GM03348 (cell line): ENCODE measurements around the gene RNASE9.
"Not testable (repeated sequence)": the region's sequence is repeated elsewhere in the genome, so short reads cannot be mapped to it uniquely, and the experiment has no call there.

ENCODE experiments used
- DNase-seq: peaks from one replicate; pipeline ENCODE4 v3.0.0; 2012; ENCODE audit warnings: low spot score

RNASE9 gene

DNA sequence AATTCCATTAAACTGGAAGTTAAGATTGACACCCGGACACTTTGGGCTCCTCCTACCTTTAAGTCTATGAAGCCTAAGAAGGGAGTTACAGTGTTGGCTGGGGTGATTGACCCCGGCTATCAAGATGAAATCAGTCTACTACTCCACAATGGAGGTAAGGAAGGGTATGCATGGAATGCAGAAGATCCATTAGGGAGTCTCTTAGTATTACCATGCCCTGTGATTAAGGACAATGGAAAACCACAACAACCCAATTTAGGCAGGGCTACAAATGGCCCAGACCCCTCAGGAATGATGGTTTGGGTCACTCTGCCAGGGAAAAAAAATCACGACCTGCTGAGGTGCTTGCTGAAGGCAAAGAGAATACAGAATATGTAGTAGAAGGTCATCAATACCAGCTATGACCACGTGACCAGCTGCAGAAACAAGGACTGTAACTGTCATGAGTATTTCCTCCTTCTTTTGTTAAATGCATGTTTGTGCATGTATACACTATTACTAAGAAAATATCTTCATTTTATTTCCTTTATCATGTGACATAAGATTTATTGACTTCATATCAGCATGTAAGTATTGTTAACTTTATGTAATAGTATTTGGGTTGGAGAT lies 11.6 kb upstream of the RNASE9 start:
- not testable (repeated sequence) for DNase-seq

DNA sequence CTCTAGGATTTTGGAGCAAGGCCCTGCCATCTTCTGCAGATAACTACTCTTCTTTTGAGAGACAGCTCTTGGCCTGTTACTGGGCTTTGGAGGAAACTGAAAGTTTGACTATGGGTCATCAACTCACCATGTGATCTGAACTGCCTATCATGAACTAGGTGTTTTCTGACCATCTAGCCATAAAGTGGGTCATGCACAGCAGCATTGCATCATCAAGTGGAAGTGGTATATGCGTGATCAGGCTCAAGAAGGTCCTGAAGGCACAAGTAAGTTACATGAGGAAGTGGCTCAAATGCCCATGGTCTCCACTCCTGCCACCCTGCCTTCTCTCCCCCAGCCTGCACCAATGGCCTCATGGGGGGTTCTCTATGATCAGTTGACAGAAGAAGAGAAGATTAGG lies 9.9 kb upstream of the RNASE9 start:
- not testable (repeated sequence) for DNase-seq

DNA sequence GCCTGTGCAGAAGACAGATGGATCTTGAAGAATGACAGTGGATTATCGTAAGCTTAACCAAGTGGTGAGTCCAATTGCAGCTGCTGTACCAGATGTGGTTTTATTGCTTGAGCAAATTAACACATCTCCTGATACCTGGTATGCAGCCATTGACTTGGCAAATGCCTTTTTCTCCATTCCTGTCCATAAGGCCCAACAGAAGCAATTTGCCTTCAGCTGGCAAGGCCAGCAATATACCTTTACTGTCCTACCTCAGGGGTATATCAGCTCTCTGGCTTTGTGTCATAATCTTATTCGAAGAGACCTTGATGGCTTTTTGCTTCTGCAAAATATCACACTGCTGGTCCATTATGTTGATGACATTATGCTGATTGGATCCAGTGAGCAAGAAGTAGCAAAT lies 9.0 kb upstream of the RNASE9 start:
- not testable (repeated sequence) for DNase-seq

DNA sequence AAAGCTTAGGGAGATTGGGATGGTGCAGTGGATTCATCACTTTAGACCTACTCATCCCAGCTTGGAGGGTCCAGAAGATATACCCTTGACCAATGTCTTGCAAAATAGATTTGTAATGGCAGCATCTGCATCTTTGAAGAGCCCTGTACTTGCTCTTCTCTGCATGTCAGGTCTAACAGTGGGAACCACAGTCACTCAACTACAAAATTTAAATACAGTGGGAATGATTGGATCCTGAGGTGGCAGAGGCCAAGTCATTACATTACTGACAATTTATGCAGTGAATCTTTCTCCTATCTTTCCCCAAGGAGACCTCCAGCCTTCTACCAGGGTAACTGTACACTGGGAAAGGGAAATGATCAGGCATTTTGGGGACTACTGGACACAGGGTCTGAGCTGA lies 8.2 kb upstream of the RNASE9 start:
- DNase-seq, result no peak

GRCh38 chr14:20568393-20568792 lies 7.5 kb upstream of the RNASE9 start:
- no peak for DNase-seq

GRCh38 chr14:20567199-20567598 lies 6.4 kb upstream of the RNASE9 start:
- DNase-seq, result not testable (repeated sequence)

GRCh38 chr14:20564501-20564997 lies 3.7 kb upstream of the RNASE9 start:
- no peak for DNase-seq

DNA sequence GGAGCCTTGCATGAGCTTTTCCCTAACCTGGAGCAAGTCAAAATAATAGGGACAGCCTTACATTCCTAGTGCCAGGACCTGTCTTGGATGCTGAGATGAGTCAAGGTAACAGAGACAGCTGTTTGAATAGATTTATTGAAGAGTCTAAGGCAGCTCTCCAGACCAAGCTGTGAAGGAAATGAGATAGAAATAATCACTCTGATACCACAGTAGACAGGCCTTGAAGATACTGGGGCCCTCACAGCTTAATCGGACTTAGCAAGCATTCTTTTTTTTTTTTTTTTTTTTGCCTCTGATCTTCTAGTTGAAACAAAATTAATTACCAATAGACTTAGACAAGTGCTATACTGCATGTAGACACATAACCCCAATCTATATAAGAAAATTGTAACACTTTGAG lies 3.1 kb upstream of the RNASE9 start:
- no peak for DNase-seq

DNA sequence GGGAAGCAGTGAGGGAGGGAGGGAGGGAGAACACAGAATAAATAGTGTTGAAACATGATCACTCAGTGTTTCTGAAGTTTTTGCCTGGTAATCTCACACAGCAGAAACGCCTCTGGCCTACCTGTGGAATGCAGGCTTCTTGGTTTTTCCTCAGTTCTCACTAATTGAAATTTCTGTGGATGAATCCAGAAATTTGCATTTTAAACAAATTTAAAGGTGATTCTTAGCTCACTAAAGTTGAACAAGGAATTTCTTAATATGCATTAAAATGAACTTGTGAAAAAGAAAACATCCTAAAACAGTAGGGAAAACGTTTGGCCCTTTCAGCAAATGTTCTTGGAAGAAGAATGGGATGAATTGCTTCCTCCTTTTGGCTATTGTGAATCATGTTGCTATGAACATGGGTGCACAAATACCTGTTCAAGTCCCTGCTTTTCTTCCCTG lies 1.4 kb downstream of the RNASE9 start:
- no peak for DNase-seq

- no peak for DNase-seq
These were observed 3.7 kb downstream of the RNASE9 start for GRCh38 chr14:20557212-20557542.

DNA sequence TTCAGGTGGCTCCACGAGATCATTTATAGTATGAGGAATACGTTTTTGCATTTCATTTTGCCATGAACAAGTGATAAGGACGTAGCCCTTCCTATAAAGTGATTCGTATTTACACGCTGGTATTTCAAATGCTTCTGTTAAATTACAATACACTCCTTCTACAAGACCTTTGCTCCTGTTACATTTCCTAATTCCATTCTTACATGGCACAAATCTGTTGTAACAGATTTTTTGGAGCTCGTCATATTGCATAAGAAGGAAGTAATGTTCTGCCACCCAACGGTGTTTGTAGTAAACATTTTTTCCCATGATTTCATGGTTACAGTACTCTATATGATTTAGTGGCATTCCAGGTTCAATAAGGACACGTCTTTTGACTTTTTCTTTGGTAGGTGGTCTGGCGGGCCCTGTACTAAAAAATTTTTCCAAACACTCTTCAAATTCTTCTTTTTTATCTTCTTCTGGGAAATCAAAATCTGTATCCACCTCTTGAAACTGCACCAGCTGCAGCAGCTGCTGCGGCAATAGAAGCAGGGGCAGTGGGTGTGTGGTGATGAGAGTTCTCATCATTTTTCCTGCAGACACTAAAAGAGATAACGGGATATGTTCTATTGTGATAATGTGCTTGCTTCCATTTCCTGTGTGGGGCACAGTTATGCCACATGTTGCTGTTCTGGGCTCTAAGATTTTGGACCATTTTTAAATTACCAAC lies 4.2 kb downstream of the RNASE9 start:
- DNase-seq, result no peak

GRCh38 chr14:20555845-20556244 lies 5.0 kb downstream of the RNASE9 start:
- no peak for DNase-seq

DNA sequence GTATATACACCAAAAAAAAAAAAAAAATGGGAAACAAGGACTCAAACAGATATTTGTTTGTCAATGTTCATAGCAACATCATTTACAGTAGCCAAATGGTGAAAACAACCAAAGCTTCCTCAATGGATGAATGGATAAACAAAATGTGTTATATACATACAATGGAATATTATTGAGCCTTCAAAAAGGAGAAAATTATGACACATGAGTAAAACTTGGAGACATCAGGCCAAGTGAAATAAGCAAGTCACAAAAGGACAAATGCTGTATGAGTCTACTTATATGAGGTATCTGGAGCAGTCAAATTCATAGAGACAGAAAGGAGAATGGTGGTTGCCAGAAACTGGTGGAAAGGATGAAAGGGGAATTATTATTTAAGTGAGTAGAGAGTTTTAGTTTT lies 7.8 kb downstream of the RNASE9 start:
- DNase-seq, result no peak

- DNase-seq, result no peak
These were observed 9.2 kb downstream of the RNASE9 start for GRCh38 chr14:20551606-20552005.

GRCh38 chr14:20550926-20551325 lies 9.9 kb downstream of the RNASE9 start:
- DNase-seq, result no peak

- DNase-seq, result no peak
These were observed 12.3 kb downstream of the RNASE9 start for GRCh38 chr14:20548414-20549158.

- DNase-seq, result no peak
These were observed 14.0 kb downstream of the RNASE9 start for GRCh38 chr14:20546877-20547276.

- DNase-seq, result no peak
These were observed 20.9 kb downstream of the RNASE9 start for GRCh38 chr14:20539906-20540305.

- DNase-seq, result peak; percentile 61
These were observed 29.9 kb downstream of the RNASE9 start for GRCh38 chr14:20530771-20531571.

DNA sequence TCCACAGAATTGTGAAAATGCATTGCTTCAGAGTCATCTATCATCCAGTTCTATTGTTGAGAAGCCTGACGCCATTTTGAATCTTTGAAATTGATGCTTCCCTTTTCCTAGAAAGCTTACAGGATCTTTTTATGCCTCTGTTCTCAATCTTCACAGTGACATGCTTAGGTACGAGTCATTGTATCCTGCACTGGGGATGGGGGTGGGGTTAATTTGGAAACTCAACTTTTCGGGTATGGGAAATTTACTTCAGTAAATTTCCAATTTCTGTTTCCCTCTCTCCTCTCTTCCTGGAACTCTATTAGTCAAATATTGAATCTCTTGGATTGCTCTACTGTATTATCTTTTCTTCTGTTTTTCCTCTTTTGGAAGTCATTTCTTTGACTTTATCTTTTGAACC lies 31.0 kb downstream of the RNASE9 start:
- no peak for DNase-seq

DNA sequence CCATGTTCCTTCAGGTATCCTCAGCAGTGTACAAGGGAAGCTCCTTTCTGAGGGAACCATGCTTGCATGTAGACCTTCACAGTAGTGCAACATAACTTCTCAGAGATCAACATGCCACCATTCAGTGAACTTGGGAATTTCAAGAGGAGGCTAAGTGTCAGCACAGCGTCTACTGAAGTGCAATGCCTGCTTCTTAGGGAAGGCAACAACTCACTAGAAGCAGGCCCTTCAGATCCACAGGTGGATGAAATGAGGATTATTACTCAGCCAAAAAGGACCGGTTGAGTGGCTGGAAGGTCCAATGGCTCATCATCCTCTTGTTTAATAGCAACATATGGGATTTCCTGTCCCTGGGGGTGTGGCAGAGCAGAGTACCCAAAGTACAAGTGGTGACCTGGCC lies 36.8 kb downstream of the RNASE9 start:
- DNase-seq, result no peak

DNA sequence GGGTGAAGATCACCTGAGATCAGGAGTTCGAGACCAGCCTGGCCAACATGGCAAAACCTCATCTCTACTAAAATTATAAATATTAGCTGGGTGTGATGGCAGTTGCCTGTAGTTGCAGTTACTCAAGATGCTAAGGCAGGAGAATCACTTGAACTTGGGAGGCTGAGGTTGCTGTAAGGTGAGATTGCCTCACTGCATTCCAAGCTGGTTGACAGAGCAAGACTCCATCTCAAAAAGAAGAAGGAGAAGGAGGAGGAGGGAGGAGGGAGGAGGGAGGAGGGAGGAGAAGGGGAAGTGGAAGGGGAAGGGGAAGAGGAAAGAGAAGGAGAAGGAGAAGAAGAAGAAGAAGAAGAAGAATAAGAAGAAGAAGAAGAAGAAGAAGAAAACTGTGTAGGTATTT lies 38.5 kb downstream of the RNASE9 start:
- DNase-seq, result no peak
